ENCODE data around the gene CAMTA1.

CAMTA1 gene

DNA sequence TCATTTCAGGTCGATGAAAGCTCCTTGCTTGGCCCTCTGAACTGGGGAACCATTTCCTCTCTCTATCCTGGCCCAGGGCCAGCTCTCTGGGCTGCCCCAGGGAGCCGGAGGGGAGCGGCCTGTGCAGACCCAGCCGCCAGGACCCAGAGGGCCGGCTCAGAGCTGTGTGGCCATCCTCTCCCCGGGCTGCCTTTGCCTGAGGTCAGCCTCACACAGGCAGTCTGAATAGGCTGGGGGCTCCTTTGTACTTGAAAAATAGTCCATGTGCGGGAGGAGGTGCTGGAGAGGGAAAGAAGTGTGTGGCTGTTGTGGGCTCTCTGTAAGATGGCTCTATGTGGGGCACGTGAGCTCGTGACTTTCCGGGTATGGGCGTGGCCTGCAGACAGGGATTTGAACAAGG lies 710.7 kb downstream of the CAMTA1 start:
- no peak for DNase-seq (ENCODE audit: low spot score)

DNA sequence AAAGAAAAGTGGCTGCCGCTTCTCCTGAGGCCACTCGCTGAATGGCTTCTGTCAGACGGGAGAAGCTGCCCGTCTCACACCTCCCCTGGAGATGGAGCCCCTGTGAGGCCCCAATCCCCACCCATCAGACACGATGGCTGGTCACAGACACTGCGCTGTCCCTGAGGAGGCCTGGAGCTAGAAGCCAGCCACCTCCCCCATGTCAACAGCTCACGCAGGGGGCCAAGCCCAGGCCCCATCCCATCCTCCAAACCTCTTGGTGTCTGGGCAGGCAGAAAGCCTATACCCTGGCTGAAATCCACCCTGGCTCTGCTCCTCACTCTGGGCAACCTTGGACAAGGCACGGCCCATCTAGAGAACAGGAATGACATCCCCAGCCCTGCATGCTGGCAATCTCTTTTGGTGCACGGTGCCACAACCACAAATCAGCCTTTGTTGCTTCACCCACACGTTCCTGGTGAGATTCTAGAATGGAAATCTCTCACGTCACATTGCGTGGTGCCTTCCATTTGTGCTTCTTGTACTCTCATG lies 711.9 kb downstream of the CAMTA1 start:
- no peak for DNase-seq (ENCODE audit: low spot score)

DNA sequence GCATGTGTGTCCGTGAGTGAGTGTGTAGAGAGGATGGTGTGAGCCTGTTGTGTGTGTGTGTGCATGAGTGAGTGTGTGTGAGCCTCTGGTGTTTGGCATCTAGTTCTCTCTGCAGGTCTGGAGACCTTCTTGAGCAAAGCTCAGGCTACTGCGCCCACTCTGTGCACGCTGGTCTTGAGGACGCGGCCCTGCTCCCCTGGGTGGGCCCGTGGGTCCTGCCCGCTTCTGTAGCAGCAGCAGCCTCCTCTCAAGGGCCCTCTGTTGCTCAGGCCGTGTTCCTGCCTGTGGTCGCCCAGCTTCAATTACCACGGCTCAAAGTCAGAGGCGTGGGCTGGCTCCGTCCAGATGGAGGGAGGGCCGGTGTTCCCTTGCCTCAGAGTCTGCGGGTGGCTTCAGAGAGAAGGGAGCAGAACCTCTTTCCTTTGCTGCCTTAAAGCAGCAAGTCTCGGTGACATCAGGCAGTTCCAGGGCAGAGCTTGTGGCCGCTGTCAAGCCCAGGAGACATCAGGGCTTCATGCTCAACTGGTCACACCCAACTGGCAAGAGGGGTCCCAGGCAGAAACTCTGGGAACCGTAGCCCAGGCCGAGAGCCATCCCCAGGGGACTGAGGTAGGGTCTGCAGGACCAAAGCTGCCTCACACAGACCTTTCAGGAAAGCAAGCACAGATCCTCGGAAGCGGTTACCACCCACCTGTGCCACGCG lies 715.3 kb downstream of the CAMTA1 start:
- DNase-seq (ENCODE audit: low spot score): no peak

DNA sequence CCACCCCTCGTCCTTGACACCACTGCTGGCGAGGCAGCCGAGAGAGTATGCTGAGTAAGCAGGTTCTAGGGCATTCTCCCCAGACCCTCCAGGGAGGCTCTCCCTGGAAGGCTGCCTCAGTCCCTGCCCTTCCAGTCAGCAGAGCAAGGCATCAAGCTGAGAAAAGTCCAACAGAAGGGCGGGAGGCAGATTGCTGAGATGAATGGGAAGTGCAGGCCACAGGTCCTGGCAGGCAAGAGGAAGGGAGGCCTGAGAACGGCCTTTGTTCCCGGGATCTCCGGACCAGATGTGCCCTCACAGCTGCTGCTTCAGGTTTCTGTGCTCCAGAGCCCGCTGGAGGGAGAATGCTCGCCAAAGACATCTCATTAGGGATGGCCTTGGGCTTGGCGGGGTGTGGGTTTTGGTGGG lies 715.8 kb downstream of the CAMTA1 start:
- DNase-seq (ENCODE audit: low spot score): no peak

DNA sequence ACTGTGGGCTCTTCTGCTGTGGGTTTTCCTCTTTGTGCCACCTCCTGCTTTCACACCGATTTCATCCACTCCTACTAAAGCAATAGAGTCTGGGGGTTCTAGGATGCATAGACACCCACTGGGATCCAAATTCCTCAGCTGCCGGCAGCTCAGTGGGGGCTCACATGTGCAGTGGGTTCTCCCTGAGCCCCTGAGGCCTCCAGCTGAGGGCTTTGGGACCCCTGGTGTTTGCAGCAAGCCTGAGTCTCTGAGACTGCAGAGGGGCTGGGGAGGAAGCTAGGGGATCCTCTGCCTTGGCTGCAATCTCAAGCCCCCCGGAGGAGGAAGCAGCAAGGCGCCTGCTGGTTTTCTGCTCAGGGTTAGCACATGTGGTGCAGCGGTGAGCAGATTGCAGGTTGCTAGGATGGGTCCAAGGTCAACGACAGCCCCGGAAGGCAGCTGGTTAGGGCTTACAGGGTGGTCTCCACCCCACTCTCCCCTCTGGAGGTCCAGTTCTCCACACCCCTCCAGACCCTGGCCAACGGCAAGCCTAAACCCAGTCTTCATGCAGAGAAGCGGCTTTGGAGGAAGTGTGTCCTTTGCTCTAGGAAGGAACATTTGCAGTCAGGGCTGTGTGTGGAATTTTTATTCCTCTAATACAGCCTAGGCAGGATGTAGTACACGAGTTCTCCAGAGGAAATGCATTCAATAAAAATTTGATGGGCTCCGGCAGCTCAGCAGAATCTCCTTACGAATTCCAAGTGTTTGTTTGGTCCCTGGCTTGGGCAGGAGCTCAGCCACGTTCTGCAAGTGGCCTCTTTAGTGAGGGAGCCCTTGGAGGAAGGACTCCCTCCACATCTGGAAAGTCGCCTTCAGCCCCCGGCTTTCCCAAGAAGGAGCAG lies 716.7 kb downstream of the CAMTA1 start:
- DNase-seq (ENCODE audit: low spot score): no peak

DNA sequence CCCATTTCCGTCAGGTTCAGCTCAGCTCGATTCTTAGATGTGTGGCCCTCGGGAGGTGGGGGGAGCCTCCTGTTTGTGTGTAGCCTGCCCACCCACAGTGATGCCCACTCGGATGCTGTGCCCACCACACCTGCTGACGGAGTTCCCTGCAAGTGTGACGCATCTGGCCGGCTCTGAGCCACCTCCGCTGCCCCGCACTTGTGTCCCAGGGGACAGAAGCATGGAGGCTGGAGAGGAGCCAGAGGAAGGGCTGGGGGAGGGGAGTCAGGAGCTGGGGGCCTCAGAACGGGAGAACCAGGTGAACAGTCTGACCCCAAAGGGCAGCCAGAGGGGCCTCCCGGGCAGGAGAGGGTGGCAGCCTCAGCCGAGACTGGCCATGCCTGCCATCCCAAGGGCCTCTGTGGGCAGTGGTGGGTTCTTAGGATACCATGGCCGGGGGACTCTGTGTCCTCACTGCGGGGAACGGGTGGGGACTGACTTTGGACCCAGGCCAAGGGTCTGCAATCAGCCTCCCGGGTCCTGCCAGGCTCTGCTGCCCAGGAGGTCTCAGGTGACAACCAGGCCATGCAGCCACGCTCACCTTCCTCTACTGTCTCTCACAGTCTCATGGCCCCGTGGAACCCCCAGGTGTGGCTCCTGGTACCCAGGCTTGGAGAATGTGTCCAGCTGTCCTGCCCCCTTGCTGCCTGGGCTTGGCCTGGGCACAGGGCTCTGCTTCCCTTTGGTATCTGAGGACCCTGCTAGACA lies 718.6 kb downstream of the CAMTA1 start:
- no peak for DNase-seq (ENCODE audit: low spot score)

GRCh38 chr1:7504438-7504720 lies 719.1 kb downstream of the CAMTA1 start:
- no peak for DNase-seq (ENCODE audit: low spot score)

- DNase-seq (ENCODE audit: low spot score): no peak
Measured at GRCh38 chr1:7505094-7505770, 720.0 kb downstream of the CAMTA1 start.

GRCh38 chr1:7505771-7506453 lies 720.7 kb downstream of the CAMTA1 start:
- DNase-seq (ENCODE audit: low spot score): no peak

GRCh38 chr1:7506454-7507284 lies 721.4 kb downstream of the CAMTA1 start:
- DNase-seq (ENCODE audit: low spot score): no peak

DNA sequence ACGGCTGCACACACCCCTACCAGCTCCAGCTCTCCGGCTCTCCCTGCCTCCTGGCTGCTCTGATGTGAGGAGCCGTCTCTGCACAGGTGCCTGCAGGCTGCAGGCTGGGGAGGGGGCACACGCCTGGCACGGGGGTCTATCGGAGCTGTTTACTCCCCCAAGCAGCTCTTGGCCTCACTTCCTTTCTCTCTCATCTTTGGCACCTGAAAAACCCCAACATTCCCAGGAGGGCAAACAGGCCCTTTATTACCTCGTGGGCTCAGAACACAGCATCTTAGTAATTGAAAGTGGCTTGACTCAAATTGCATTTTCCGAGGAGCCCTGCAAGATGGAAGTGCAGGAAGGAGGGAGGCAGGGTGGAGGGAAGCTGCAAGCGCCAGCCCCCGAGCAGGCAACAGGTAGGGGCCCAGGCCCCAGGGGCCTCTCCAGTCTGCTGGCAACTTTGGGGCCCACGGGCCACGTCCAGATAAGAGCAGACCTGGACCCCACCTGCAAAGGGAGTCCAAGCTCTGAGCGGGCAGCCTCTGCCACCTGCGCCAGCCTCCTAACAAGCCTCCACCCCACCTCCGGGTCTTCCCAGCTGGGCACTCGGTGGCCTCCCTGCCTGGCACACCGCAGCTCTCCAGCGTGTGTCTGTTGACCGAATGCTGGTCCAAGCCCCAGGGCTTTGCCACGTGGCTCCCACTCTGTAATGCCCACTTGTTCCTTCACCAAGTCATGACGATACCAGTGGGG lies 722.2 kb downstream of the CAMTA1 start:
- DNase-seq (ENCODE audit: low spot score): no peak

- DNase-seq (ENCODE audit: low spot score): no peak
Measured at GRCh38 chr1:7508052-7508933, 723.0 kb downstream of the CAMTA1 start.

- no peak for DNase-seq (ENCODE audit: low spot score)
Measured at GRCh38 chr1:7508934-7509519, 723.8 kb downstream of the CAMTA1 start.

GRCh38 chr1:7509598-7509997 lies 724.3 kb downstream of the CAMTA1 start:
- DNase-seq (ENCODE audit: low spot score): no peak

DNA sequence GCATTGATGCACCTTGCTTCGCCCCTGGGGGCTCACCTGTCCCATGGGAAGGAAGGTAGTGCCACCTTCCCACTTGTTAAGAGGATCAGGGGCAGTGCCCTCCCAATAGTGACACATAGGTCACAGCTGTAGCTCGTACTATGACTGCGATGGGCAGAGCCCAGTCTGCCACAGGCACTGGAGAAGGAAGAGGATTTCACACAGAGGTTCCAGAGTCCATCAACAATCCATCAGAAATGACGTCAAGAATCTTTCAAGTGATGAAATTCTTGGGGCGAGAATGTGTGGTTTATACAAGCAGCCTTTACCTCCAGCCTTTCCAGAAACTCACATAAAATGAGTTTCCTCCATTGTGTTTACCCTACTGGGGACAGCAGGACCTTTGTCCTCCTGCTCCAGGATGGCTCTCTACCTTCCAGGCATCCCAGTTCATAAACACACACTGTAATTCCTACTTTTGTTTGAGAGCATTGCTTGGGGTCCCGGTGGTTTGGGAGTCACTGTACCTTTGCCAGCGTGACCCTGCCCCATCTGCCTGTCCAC lies 725.2 kb downstream of the CAMTA1 start:
- DNase-seq (ENCODE audit: low spot score): no peak

DNA sequence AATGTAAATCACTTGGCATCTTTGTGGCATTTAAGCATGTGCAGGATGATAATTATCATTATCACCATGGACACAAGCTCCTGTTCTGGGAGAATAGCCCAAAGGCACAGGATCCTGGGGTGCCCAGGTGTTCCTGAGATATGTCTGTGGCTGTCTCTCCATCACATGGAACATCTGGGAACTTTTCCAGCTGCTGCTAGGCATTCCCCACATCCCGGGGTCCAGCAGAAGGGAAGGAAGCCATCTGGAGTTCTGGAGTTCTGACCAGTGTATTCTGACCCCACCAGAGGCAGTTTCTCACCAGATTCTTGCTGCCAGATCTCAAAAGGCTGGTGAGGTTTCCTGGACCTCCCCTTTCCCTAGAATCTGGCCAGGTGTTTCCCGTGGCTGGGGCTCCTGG lies 726.1 kb downstream of the CAMTA1 start:
- DNase-seq (ENCODE audit: low spot score): no peak

DNA sequence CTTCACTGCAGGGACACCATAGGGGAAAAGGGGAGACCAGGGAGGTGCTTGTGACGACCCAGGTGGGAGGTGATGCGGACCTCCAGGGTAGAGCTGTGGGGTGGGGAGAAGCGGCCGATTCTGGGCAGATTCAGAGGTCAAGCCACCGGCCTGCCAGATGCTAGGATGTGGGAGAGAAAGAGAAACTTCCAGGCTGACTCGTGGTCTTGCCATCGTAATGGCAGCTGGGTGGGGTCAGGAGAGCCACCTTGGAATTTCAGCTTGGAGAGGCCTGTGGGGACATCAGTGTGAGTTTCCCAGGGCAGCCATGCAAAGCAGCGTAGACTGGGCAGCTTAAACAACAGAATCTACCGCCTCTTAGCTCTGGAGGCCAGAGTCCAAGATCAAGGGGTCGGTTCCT lies 727.8 kb downstream of the CAMTA1 start:
- DNase-seq (ENCODE audit: low spot score): no peak

DNA sequence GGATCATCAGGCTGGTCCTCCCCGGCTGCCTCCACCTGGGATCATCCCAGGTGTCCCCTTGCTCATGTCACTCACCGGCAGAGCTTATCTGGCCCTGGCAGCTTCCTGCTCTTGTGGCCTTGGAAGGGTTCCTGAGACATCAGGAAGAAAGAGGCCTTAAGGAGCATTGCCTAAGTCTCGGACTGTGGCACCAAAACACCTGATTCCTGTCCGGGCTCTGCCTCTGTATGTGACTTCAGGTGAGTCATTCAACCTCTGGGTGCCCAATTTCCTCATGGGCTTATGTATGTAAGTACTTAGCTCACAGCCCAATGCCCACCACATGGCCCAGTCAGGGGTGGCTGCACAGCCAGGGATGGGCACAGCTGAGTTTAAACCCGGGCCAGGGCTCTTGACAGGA lies 729.9 kb downstream of the CAMTA1 start:
- no peak for DNase-seq (ENCODE audit: low spot score)
